CD4-positive, alpha-beta T cell treated with Interleukin-10 for 1 hour (primary cell): ENCODE results near the gene GNAT1.
A peak's percentile ranks its signal among the peaks of the same experiment; 100 is the strongest.
"Not testable (repeated sequence)": the region's sequence is repeated elsewhere in the genome, so short reads cannot be mapped to it uniquely, and the experiment has no call there.

Experiments
- DNase-seq: peaks from one replicate; pipeline ENCODE4 v3.0.0-alpha.2; 2020

The GNAT1 gene

DNA sequence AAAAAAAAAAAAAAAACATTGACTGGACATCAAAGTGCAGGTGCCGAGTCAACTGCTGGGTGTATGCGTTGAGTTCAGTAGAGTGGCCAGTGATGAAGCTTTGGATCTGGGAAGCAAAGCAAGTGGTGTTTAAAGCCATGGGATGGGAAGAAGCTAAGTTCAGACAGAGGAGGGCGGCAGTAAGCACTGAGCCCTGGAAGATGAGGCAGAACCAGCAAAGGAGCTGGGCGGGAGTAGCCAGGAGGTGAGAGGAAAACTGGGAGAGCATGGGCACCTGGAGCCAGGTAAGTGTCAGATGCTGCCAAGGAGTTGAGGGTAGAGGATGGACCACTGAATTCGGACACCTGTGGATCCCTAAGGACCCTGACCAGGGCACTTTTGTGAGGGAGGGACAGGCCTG, 33.2 kb downstream of the GNAT1 start:
- no peak for DNase-seq

DNA sequence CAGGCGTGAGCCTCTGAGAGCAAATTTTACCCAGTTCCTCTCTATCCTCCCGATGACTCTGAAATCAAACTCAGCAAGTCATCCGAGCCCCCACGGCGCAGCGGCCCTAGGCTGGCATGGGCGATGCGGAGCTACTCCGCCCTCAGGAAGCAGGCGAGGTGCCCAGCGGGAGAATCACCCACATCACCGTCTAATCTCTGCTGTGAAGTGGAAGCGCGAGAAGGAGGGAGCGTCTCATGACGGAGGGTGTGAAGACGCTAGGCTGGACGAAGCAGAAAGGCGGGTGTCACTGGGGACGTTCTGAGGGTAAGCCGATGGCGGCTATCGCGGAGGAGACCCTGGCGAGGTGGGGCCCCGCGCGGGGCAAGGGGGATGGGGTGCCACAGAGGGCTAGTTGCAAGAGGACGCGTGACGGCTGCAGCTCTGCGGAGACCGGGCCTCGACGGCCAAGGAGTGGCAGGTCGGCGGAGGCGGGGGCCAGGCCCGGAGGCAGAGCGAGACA, 35.5 kb downstream of the GNAT1 start:
- DNase-seq, result peak; percentile 46

- peak; percentile 93 for DNase-seq
These were observed 36.2 kb downstream of the GNAT1 start for GRCh38 chr3:50227390-50228183.

GRCh38 chr3:50228184-50228763, 36.9 kb downstream of the GNAT1 start:
- not testable (repeated sequence) for DNase-seq

DNA sequence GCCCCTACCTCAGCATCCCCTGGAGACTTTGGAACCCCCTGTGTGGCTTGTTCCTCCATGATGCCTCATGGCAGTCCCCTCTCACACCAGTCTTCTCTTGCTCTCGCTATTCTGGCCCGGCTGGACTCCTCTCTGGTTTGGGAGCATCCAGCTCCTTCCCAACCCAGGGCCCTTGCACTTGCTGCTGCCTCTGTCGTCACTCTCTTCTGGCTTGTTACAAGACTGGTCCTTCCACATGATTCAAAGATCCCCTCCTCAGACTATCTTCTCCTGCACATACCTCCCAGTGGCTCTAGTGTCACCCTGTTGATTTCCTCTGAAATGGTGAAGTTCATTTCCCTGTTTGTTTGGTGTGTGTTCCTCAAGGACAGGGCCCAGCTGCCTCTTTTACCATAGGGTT, 38.1 kb downstream of the GNAT1 start:
- DNase-seq, result no peak

- no peak for DNase-seq
These were observed 38.8 kb downstream of the GNAT1 start for GRCh38 chr3:50230104-50230793.

- DNase-seq, result no peak
These were observed 39.4 kb downstream of the GNAT1 start for GRCh38 chr3:50230794-50231125.

- no peak for DNase-seq
These were observed 40.2 kb downstream of the GNAT1 start for GRCh38 chr3:50231581-50231980.

DNA sequence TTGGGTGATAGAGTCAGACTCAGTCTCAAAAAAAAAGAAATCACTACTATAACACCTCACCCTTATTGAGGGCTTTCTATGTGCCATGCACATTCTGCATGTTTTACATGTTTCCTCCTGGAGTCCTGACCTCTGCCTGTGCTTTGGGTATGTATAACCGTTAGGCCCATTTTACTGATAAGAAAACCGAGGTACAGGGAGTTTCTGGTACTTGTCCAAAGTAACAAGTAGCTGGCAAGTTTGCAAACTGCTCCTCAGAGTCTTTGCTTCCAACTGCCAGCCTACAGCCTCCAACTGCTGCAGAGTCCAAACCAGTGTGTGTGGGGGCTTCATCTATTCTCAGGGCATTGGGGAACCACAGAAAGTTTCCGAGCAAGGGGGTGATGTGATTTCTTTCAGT, 40.9 kb downstream of the GNAT1 start:
- DNase-seq, result no peak

DNA sequence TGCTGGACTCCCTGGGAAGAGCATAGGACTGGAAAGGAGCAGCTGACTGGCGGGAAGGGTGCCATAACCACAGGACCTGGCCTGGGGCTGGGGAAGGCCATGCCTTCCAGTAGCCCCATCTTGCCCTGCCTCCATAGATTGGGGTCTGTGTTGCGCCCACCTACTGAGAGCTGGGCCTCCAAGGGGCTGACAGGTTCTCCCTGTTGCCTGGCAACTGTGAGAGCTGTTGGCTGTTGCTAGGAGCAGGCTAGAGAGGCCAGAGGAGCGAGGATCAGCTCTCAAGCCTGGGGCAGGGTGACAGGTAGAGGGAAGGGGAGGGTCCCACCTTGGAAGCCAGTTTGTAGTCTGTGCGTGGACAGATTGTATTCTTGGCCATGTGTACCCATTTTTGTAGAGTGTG, 41.8 kb downstream of the GNAT1 start:
- no peak for DNase-seq

DNA sequence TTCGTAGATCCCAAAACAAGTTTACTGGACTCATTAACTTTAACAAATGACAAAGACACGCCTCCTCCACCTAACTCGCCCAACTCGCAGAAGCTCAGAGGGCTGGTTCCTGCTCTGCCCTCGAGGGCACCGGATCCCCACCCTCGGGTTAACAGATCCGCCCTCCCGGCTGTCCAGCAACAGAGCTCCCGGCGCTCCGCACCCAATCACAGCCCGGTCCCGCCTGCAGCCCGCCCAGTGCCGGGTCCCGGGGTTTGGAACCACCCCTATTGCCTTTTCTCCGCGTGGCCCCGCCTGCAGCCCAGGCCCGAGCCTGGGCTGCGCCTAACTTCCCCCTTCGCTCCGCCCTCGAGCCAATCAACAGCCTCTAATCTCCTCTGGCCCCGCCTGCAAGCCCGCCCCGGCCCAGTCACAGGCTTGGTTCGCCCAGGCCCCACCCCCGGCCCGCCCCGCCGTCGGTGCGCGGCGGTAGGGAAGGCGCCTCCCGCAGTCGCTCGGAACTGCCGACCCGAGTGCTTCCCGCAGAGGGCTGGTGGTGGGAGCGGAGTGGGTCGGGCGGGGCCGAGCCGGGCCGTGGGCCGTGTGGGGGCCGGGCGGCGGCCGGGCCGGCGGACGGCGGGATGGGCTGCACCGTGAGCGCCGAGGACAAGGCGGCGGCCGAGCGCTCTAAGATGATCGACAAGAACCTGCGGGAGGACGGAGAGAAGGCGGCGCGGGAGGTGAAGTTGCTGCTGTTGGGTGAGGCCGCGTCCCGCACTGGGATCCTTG, 44.5 kb downstream of the GNAT1 start, which contains the start of gene GNAI2:
TSS of gene GNAI2 (plus strand) at position 489 of the 768 bp plus-strand sequence. CDS start at position 621, 132 bp downstream.
- peak; percentile 99 for DNase-seq

GRCh38 chr3:50236484-50237132, 45.2 kb downstream of the GNAT1 start:
- no peak for DNase-seq

- DNase-seq, result peak; percentile 45
These were observed 45.8 kb downstream of the GNAT1 start for GRCh38 chr3:50237133-50237651.

GRCh38 chr3:50237754-50238548, 46.5 kb downstream of the GNAT1 start:
- peak; percentile 88 for DNase-seq

DNA sequence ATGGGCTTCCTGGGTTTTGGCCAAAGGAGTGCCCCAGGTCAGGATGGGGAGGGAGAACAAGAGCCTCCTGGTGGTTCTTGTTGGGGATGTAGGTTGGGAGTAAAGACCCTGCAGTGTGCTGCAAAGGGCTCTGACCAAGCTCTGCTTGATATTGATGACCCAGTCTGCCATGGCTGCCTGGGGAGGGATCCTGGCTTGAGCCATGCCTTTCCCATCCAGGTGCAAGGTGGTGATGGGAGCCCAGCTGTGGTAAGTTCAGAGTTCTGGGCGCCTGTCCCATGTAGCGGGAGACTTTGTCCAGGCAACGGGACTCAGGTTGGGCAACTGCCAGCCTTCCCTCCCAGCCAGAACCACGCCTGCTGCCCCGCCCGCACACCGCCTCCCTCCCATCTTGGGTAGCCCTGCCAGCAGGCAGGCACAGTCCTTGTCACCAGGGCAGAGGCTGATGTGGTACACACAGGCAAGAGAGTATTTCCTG, 47.2 kb downstream of the GNAT1 start:
- no peak for DNase-seq

DNA sequence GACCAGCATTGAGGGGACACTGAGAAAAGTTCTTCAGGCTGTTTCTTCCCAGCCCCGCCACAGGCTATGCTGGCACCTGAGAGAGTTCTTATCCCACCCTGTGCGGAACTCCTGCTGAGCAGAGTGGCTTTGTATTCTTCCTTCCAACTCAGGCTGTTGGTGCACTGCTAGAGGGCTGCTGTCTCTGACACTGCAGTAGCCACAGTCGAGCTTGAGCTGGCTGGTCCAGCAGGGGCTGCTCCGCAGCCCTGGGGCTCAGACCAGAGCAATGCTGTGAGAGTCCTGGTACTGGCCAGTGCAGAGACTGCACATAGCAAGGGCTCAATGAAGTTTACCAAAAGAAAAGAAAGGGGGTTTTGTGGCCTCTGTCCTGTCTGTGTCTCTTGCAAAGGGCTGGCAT, 48.2 kb downstream of the GNAT1 start:
- no peak for DNase-seq

- DNase-seq, result no peak
These were observed 49.8 kb downstream of the GNAT1 start for GRCh38 chr3:50241163-50241562.

DNA sequence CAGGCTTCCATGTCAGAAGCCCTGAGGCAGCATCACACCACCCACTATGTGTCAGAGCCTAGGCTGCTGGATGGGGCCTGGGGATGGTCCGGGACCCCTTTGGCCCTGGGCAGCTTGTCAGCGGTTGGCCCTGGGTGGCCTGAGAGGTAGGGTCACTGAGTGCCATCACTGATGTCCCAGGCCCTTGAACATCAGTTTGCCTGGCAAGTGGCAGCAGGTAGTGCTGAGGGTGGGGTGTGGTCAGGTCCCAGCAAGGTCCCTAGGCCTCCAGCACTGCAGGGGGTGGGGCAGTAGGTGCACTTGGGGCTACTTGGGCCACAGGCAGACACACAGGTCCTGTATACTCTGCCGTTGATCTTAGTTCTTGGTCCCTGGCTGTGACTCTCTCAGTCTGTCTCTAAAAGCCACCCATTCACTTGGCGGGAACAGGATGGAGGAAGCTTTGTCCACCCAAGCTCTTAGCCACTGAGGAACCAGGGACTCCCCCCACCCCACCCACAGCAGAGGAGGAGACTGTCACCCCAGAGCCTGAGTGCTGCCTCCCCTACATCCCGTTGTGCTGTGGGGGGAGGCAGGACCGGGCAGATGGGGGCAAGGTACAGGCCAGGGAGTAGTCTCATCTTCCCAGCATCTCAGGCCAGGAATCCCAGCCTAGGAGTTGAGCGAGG, 50.4 kb downstream of the GNAT1 start:
- DNase-seq, result no peak

GRCh38 chr3:50242381-50242770, 51.0 kb downstream of the GNAT1 start:
- DNase-seq, result no peak

DNA sequence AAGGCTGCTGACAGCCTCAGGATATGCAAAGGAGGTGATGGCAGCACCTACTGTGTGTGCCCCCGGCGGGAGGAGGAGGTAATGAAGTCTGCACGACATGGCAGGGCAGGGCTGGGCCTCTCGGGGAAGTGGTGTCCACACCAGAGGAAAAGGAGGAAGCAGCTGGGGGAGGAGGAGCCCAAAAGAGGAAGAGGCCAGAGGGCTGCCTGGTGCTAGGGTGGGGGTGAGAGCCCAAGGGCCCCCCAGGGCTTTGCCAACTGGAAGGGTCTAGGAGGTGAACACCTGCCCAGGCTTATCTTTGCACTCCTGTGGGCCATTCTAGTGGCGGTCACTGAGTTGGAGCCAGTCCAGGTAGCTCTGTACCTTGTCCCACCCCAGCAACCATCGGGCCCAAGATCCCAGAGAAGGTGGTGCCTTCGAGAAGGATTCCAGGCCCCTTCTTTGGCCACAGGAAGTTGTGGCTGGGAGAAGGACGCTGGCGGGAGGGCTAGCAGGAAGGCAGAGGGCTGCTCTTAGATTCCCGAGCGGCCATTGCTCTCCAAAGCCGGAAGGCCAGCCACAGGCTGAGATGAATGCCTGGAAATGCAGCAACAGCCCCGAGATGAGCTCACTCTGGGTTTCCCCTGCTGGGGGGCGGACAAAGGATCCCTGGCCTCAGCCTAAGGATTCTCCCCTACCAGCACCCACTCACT, 51.6 kb downstream of the GNAT1 start:
- DNase-seq, result peak; percentile 63
